ENCODE data around the gene DHCR7.

- TF ChIP-seq REST (IDR thresholded peaks at IDR 0.05) (no peak), PBX3 (IDR thresholded peaks at IDR 0.05) (no peak), MYC (IDR thresholded peaks at IDR 0.05; ENCODE audit: borderline replicate concordance, low read length) (no peak)
Observed at GRCh38 chr11:71425860-71426259, 22.3 kb downstream of the DHCR7 start.
